Thoracic aorta (tissue), 2 donors: ENCODE results near the gene POFUT2. TPM values are rescaled to one million over a fixed set of nuclear protein-coding genes. Genes with fewer than 3 reads are reported as not detected.

ENCODE experiments used
- ATAC-seq: fragments of 150-250 bp; one replicate; pipeline ENCODE4 v1.8.0; 2017; ENCODE audit warnings: low read depth; ENCODE audit not compliant: insufficient number of reproducible peaks, low FRiP score
- DNase-seq: peaks from one replicate; pipeline ENCODE4 v3.0.0-alpha.2; 2020; ENCODE audit warnings: low spot score
- H3K27ac ChIP-seq, 2 donors: fragments of 200-600 bp; sonication (generic); 1 replicate in 1 of 2; 2 replicates in 1 of 2; pipeline ENCODE4 v1.5.1; 2016; ENCODE audit warnings: mild to moderate bottlenecking in 2 of 2, moderate library complexity in 2 of 2
- H3K27me3 ChIP-seq: fragments of 200-600 bp; sonication (generic); replicated peaks from 2 replicates; pipeline ENCODE4 v1.6.0; 2016; ENCODE audit warnings: mild to moderate bottlenecking; ENCODE audit not compliant: insufficient read depth
- H3K36me3 ChIP-seq: fragments of 200-600 bp; sonication (generic); one replicate; pipeline ENCODE4 v1.5.1; 2016
- H3K4me1 ChIP-seq, 2 donors: fragments of 200-600 bp; sonication (generic); 1 replicate in 1 of 2; 2 replicates in 1 of 2; pipeline versions ENCODE4 v1.5.1 to v1.6.0; 2016; ENCODE audit warnings: low read depth in 2 of 2, mild to moderate bottlenecking in 1 of 2; ENCODE audit not compliant: control insufficient read depth in 1 of 2
- H3K4me3 ChIP-seq: fragments of 200-600 bp; sonication (generic); 2 replicates; pipeline ENCODE4 v1.5.1; 2016; ENCODE audit warnings: mild to moderate bottlenecking
- H3K9me3 ChIP-seq: fragments of 200-600 bp; sonication (generic); 2 replicates; pipeline ENCODE4 v1.5.1; 2016
- CTCF ChIP-seq: fragments of 200-600 bp; sonication (generic); IDR thresholded peaks from one replicate; pipeline ENCODE4 v1.5.1; 2019; ENCODE audit warnings: antibody characterized with exemption
- total RNA-seq, 2 donors: library from RNA; depleted of rRNA; stranded (reverse); fragments of >200 nt; gene quantifications; one replicate each; pipeline versions ENCODE4 v1.1.0 to v1.2.3, GENCODE V29; 2016

Gene POFUT2
- total RNA-seq, 2 donors from 2014 or later: 70.8 to 87.3 TPM

DNA sequence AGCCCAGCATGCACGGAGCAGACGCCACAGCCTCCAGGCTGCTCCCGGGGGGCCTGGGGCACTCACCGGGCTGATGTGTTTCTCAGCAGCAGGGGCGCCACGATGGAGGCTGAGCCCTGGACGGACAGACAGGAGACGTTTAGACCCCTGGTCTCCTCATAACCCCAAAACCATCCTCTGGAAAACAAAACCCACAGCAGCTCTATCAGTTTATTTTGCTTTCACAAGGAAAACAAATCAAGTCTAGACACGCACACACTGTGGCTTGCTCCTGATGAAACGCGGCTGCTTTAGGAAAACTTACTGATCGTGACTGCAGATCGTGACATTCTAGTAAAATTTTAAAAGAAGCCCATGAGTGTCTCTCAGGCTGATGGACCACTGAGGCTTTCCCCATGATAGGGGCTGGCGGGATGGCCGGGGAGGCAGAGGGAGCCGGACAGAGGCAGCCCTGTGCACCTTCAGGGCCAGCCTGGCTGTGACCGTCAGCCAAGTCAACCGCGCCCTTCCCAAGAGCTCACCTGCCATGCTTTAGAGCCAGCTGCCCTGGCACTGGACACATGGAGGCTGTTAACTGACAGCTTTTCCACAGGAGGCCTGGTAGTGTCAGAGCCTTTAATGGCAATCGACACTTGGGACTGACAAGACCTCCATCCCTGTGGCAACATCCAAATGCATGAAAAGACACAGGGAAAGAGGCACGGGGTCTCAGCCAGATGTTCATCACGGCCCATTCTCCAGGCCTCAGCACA, 5.2 kb downstream of the POFUT2 start:
- no peak for TF ChIP-seq CTCF
- H3K36me3 ChIP-seq: peaks cover 73% of the 10 kb centered on the region
- H3K4me3 ChIP-seq: no peak overlapping the region
- H3K27me3 ChIP-seq: no peaks in the 10 kb centered on the region
- H3K4me1 ChIP-seq: peaks cover 6 to 15% of the 10 kb centered on the region in 2 donors
- ATAC-seq (no peak), DNase-seq (no peak)
- no peak overlapping the region for H3K27ac ChIP-seq
- H3K9me3 ChIP-seq: no peaks in the 10 kb centered on the region

DNA sequence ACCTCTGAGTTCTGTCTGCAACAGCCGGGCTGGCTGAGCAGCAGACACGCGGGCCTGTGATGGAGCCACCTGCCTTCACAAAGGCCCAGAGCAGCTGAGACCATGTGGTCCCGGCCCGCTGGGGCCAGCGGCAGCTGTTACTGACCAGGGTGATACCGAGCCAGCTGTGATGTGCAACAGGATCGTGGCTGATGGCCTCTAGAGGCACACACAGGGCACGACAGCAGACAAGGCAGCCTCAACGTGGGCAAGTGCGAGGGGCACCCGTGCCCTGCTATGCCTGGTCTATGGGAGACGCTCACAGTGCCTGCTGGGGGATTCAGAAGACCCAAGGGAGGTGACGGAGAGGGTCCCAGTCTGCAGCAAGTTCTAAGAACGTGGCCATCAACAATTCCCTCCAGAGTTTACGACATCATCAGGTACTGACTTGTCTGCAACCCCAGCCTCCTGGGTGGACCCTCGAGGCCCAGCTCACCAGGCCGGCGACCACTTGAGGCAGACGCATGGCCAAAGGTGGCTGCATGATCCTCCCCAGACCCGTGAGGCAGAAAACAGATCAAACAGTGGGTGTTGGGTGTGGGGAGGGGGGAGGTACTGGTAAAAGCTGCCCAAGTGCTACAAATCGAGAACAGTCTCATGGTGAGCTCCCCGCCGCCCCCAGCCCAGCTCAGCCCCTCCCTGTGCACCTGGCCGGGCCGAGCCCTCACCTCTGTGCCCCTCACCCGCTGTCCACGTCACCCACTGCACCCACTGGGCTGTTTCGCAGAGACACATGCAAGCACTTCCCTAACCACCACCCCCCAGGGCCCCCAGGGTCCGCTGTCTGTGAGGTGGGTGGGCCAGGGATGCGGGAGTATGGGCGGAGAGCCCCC, 6.0 kb downstream of the POFUT2 start:
- Histone ChIP-seq H3K4me3 (no peak overlapping the region), H3K27ac (no peak overlapping the region), H3K9me3 (no peaks in the 10 kb centered on the region), H3K36me3 (peaks cover 73% of the 10 kb centered on the region), H3K27me3 (no peaks in the 10 kb centered on the region), H3K4me1 (peaks cover 4 to 12% of the 10 kb centered on the region in 2 donors)
- TF ChIP-seq CTCF: no peak
- no peak for DNase-seq
- no peak for ATAC-seq

GRCh38 chr21:45280969-45281368, 6.7 kb downstream of the POFUT2 start:
- peaks cover 73% of the 10 kb centered on the region for H3K36me3 ChIP-seq
- no peak for DNase-seq

DNA sequence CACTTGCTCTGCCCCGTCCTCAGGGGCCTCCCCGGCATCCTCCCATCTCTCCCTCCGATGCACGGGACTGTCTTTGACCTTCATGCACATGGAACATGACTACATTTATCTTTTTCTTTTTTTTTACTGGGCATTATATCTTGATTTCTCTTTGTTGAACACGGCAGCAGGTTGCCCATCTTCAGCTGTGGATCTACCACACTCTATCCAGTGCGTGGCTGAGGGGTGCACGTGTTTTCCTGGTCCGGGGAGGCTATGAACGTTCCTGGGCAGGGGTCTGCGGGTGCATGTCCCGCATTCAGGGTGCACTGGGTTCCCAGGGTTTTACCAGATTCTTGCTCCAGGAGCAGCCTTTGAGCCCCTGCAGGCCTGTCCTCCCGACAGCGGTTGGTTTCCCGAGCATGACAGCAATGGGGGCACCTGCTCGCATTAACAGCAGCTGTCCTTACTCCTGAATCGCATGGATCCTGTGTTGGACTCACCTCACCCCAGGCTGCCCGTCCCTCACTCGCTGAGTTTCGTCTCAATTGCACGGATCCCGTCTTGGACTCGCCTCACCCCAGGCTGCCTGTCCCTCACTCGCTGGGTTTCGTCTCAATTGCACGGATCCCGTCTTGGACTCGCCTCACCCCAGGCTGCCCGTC, 7.4 kb downstream of the POFUT2 start:
- DNase-seq: no peak

More at GRCh38 chr21:45280969-45281368, 6.7 kb downstream of the POFUT2 start:
- no peaks in the 10 kb centered on the region for H3K9me3 ChIP-seq
- TF ChIP-seq CTCF: no peak
- no peak overlapping the region for H3K4me3 ChIP-seq
- H3K27ac ChIP-seq: no peak overlapping the region
- peaks cover 0 to 5% of the 10 kb centered on the region in 2 donors for H3K4me1 ChIP-seq
- ATAC-seq: no peak
- H3K27me3 ChIP-seq: no peaks in the 10 kb centered on the region

More for the DNA sequence above, 7.4 kb downstream of the POFUT2 start:
- no peak for ATAC-seq
- no peak for TF ChIP-seq CTCF
- Histone ChIP-seq H3K4me1 (no peaks in the 10 kb centered on the region), H3K9me3 (no peaks in the 10 kb centered on the region), H3K27me3 (no peaks in the 10 kb centered on the region), H3K4me3 (no peak overlapping the region), H3K36me3 (peaks cover 70% of the 10 kb centered on the region), H3K27ac (no peak overlapping the region)
